ENCODE measurements around the gene OR2M4. TPM values are rescaled to one million over a fixed set of nuclear protein-coding genes. Genes with fewer than 3 reads are reported as not detected.

Gene OR2M4
- total RNA-seq, 1 experiment from 2014 or later: not detected

GRCh38 chr1:248229360-248229908, 1.8 kb upstream of the OR2M4 start:
- H2AK5ac ChIP-seq (ENCODE audit: insufficient read length, low read length): no peak overlapping the region

More at GRCh38 chr1:248229360-248229908, 1.8 kb upstream of the OR2M4 start:
- Histone ChIP-seq H3K14ac (ENCODE audit: insufficient read depth, low read length) (no peak overlapping the region), H3T11ph (ENCODE audit: low read length) (no peak overlapping the region), H2BK12ac (ENCODE audit: insufficient read length, low read depth, low read length) (no peak overlapping the region), H3K23me2 (ENCODE audit: insufficient read length, low read depth, low read length, poor library complexity, severe bottlenecking) (no peaks in the 10 kb centered on the region), H3K9ac (ENCODE audit: extremely low read depth, insufficient read length, low read length) (no peak overlapping the region), H3K79me1 (ENCODE audit: insufficient read depth, low read depth, low read length, poor library complexity, severe bottlenecking) (no peaks in the 10 kb centered on the region), H3K56ac (ENCODE audit: insufficient read length, low read depth, low read length) (no peak overlapping the region), H4K20me1 (ENCODE audit: control insufficient read depth, insufficient read depth, insufficient read length) (no peaks in the 10 kb centered on the region), H4K5ac (ENCODE audit: insufficient read length, low read depth, low read length) (no peak overlapping the region), H2BK120ac (ENCODE audit: low read depth, low read length, poor library complexity, severe bottlenecking) (no peak overlapping the region), H3K27me3 (ENCODE audit: insufficient read depth, low read length) (no peaks in the 10 kb centered on the region), H2BK15ac (ENCODE audit: low read depth, low read length) (no peak overlapping the region), H2BK20ac (ENCODE audit: low read depth, low read length, poor library complexity, severe bottlenecking) (no peak overlapping the region), H3K4me2 (ENCODE audit: insufficient read depth, insufficient read length, low read length) (no peak overlapping the region), H3K23ac (ENCODE audit: insufficient read length, low read depth, low read length) (no peak overlapping the region), H4K91ac (ENCODE audit: insufficient read length, low read depth, low read length) (no peak overlapping the region), H4K8ac (replicated peaks; ENCODE audit: insufficient read length, low read depth, low read length) (no peak overlapping the region), H3K4ac (ENCODE audit: low read depth, low read length) (no peak overlapping the region), H3K4me1 (ENCODE audit: insufficient read depth, low read length) (no peaks in the 10 kb centered on the region), H3K27ac (ENCODE audit: insufficient read length, low read depth, low read length) (no peak overlapping the region), H3K9me3 (ENCODE audit: control insufficient read depth, low read depth, low read length) (peaks cover 45% of the 10 kb centered on the region), H2AFZ (ENCODE audit: low read length) (no peak overlapping the region), H3K18ac (ENCODE audit: insufficient read length, low read depth, low read length) (no peak overlapping the region), H3K79me2 (ENCODE audit: insufficient read depth, low read length) (no peaks in the 10 kb centered on the region), H2BK5ac (ENCODE audit: insufficient read length, low read length) (no peak overlapping the region)
- no peaks in the 10 kb centered on the region; the same call in 1 of the 2 replicates for H3K27me3 Mint-ChIP-seq (ENCODE audit: low read depth)
- H3K9me3 Mint-ChIP-seq: peaks cover 84 to 92% of the 10 kb centered on the region in 2 experiments
- peaks cover 8 to 22% (median 10%) of the 10 kb centered on the region in 3 experiments; a peak in 6 of 7 replicates for H3K36me3 Mint-ChIP-seq (ENCODE audit: insufficient read depth in 1 of 3, low read depth in 3 of 3)
- DNase-seq: no peak
- H3K27ac Mint-ChIP-seq: no peak overlapping the region
- no peak for TF ChIP-seq CTCF (conservative IDR thresholded peaks at IDR 0.05)
- no peak overlapping the region for H3K4me3 Mint-ChIP-seq
- H3K4me1 Mint-ChIP-seq: no peaks in the 10 kb centered on the region
- no CpG with 5 or more reads among the region's 6 CpGs for WGBS (ENCODE audit: extremely low coverage, insufficient read length, low lambda C conversion rate)

Measured in H9 (cell line).